SK-N-SH (cell line): ENCODE results near the gene GLG1. TPM values are rescaled to one million over a fixed set of nuclear protein-coding genes. Genes with fewer than 3 reads are reported as not detected.

Source experiments
- CTCF ChIA-PET: fragments of 300-600, 350-600 bp; formaldehyde crosslinking; extraction: SDS; loops from one replicate; lab custom pipeline; 2021; lab: Yijun Ruan, JAX
- POLR2A ChIA-PET: fragments of 350-600 bp; sonication (Branson Sonifier 250); formaldehyde crosslinking; extraction: SDS; loops from one replicate; lab custom pipeline; 2020; ENCODE audit warnings: antibody characterized with exemption, inconsistent platforms; lab: Yijun Ruan, JAX
- DNase-seq: peaks from one replicate; pipeline ENCODE4 v3.0.0; 2012
- H2AFZ ChIP-seq: fragments of 200-600 bp; sonication (generic); 2 replicates; pipeline ENCODE4 v1.8.1; 2016; ENCODE audit warnings: antibody characterized with exemption, mild to moderate bottlenecking, low read depth
- H3F3A ChIP-seq: fragments of 200-600 bp; sonication (generic); replicated peaks from 2 replicates; pipeline ENCODE3; 2016; ENCODE audit warnings: antibody characterized with exemption, mild to moderate bottlenecking; ENCODE audit not compliant: insufficient read depth
- H3K27ac ChIP-seq, 2 experiments: fragments of 200-500 bp in 1 of 2; fragments of 200-600 bp in 1 of 2; sonication (Bioruptor generic) in 1 of 2; sonication (generic), shearing (Covaris generic) in 1 of 2; 2 replicates each; pipeline versions ENCODE4 v1.5.1 to v1.6.1; 2014 to 2016; ENCODE audit warnings: low read depth in 2 of 2, inconsistent platforms in 1 of 2, low read length in 1 of 2, mild to moderate bottlenecking in 1 of 2, mixed read lengths in 1 of 2
- H3K27me3 ChIP-seq: fragments of 200-600 bp; sonication (generic), shearing (Covaris generic); 2 replicates; pipeline ENCODE4 v1.6.1; 2016; ENCODE audit warnings: mixed run types; ENCODE audit not compliant: insufficient read depth
- H3K36me3 ChIP-seq, 2 experiments: fragments of 200-500 bp in 1 of 2; fragments of 200-600 bp in 1 of 2; sonication (Bioruptor generic) in 1 of 2; sonication (generic) in 1 of 2; replicated peaks in 1 of 2; 2 replicates each; pipeline versions ENCODE3 to v1.5.1; 2014 to 2016; ENCODE audit warnings: low read length in 1 of 2, mild to moderate bottlenecking in 1 of 2; ENCODE audit not compliant: insufficient read depth in 2 of 2, control insufficient read depth in 1 of 2
- H3K4me1 ChIP-seq, 2 experiments: fragments of 200-500 bp in 1 of 2; fragments of 200-600 bp in 1 of 2; sonication (Bioruptor generic) in 1 of 2; sonication (generic), shearing (Covaris generic) in 1 of 2; 2 replicates each; pipeline versions ENCODE4 v1.5.1 to v1.6.1; 2014 to 2016; ENCODE audit warnings: low read depth in 1 of 2, low read length in 1 of 2, mixed run types in 1 of 2; ENCODE audit not compliant: insufficient read depth in 2 of 2, control insufficient read depth in 1 of 2
- H3K4me2 ChIP-seq: fragments of 200-600 bp; sonication (generic), shearing (Covaris generic); 2 replicates; pipeline ENCODE4 v1.6.1; 2017; ENCODE audit warnings: mixed run types
- H3K4me3 ChIP-seq, 2 experiments: fragments of 200-500 bp in 1 of 2; fragments of 200-600 bp in 1 of 2; sonication (Bioruptor generic) in 1 of 2; sonication (generic), shearing (Covaris generic) in 1 of 2; 2 replicates each; pipeline versions ENCODE4 v1.5.1 to v1.8.1; 2014 to 2016; ENCODE audit warnings: low read depth in 2 of 2, inconsistent platforms in 1 of 2, low read length in 1 of 2, mild to moderate bottlenecking in 1 of 2, mixed read lengths in 1 of 2, moderate library complexity in 1 of 2
- H3K79me2 ChIP-seq: fragments of 200-600 bp; sonication (generic); 2 replicates; pipeline ENCODE4 v1.8.1; 2017; ENCODE audit warnings: mild to moderate bottlenecking; ENCODE audit not compliant: insufficient read depth
- H3K9ac ChIP-seq: fragments of 200-600 bp; sonication (generic); 2 replicates; pipeline ENCODE4 v1.6.1; 2017; ENCODE audit warnings: mixed run types
- H3K9me2 ChIP-seq: fragments of 200-600 bp; sonication (generic); 2 replicates; pipeline ENCODE4 v1.6.1; 2017; ENCODE audit warnings: mixed run types
- H3K9me3 ChIP-seq: fragments of 200-600 bp; sonication (generic); 2 replicates; pipeline ENCODE4 v1.6.1; 2017; ENCODE audit warnings: mixed run types, mild to moderate bottlenecking, moderate library complexity
- H4K20me1 ChIP-seq: fragments of 200-600 bp; sonication (generic); 2 replicates; pipeline ENCODE4 v1.6.1; 2017; ENCODE audit warnings: mild to moderate bottlenecking, mixed run types; ENCODE audit not compliant: insufficient read depth
- MXI1 ChIP-seq: IDR thresholded peaks from 2 replicates; pipeline ENCODE4 v1.6.1; 2012; ENCODE audit warnings: mild to moderate bottlenecking, low read depth, low read length, improper control_type of control experiment
- NFIC ChIP-seq: IDR thresholded peaks from 2 replicates; pipeline ENCODE4 v1.4.0; 2012; ENCODE audit warnings: borderline replicate concordance
- NRF1 ChIP-seq: IDR thresholded peaks from 2 replicates; pipeline ENCODE4 v1.6.1; 2012; ENCODE audit warnings: low read depth, mild to moderate bottlenecking, low read length
- RAD21 ChIP-seq: IDR thresholded peaks from 2 replicates; pipeline ENCODE4 v1.6.1; 2012; ENCODE audit warnings: mild to moderate bottlenecking, low read length
- RFX5 ChIP-seq: IDR thresholded peaks from 2 replicates; pipeline ENCODE4 v1.6.1; 2012; ENCODE audit warnings: mild to moderate bottlenecking, improper control_type of control experiment, low read length
- RXRA ChIP-seq: IDR thresholded peaks from 2 replicates; pipeline ENCODE4 v1.4.0; 2012; ENCODE audit warnings: low read depth, mild to moderate bottlenecking, borderline replicate concordance
- SIN3A ChIP-seq: IDR thresholded peaks from 2 replicates; pipeline ENCODE4 v1.6.1; 2012; ENCODE audit warnings: low read depth, mild to moderate bottlenecking, low read length, moderate library complexity, borderline replicate concordance
- TAF1 ChIP-seq: IDR thresholded peaks from 2 replicates; pipeline ENCODE4 v1.6.1; 2012; ENCODE audit warnings: low read depth, mild to moderate bottlenecking, low read length, moderate library complexity, borderline replicate concordance
- YY1 ChIP-seq: IDR thresholded peaks from 2 replicates; pipeline ENCODE4 v1.4.0; 2012; ENCODE audit warnings: low read depth, mild to moderate bottlenecking
- WGBS: methylation state at CpG from one replicate; pipeline ENCODE4 v1.1.6; 2017; ENCODE audit warnings: low lambda C conversion rate; 5-methylcytosine and 5-hydroxymethylcytosine counted together
- polyA plus RNA-seq, 3 experiments: library from polyadenylated mRNA; depleted of rRNA; stranded (reverse); fragments of >200 nt; gene quantifications; 2 replicates each; pipeline ENCODE4 v1.2.3, GENCODE V29; 2012
- TF ChIP-seq, protein P1 (sequence below): IDR thresholded peaks from 2 replicates; pipeline ENCODE4 v1.4.0; 2012; ENCODE audit warnings: low read depth
- TF ChIP-seq, protein P2 (sequence below): IDR thresholded peaks from 2 replicates; pipeline ENCODE4; 2012
- TF ChIP-seq, protein P3 (sequence below): IDR thresholded peaks from 2 replicates; pipeline ENCODE4 v1.6.1; 2012; ENCODE audit warnings: mild to moderate bottlenecking, low read depth, low read length, moderate library complexity

The GLG1 gene
- polyA plus RNA-seq, 1 of the 3 experiments (the other 2 are of a cell fraction), result 71.1 TPM

DNA sequence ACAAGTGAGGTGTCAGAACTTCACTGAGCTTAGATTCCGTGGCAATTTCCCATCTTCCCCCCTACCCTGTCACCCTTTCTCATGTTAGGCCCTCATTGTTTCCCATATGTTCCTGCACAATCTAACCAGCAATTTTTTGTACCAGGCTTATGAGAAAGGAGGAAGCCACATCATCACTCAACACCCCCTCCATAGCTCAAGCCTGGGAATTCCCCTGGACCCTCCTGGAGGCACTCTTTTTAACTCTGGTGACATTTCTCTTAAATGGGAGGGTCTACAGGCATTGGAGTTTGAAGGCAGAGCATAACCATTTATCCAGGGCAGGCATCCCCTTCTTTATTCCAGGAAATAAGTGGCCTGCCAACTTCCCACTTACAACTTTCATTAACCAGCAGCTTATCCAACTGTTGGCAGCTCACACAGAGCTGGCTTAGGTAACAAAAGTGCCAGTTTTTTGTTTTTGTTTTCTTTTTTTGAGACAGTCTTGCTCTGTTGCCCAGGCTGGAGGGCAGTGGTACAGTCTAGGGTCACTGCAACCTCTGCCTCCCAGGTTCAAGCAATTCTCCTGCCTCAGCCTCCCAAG lies 10.4 kb upstream of the GLG1 start:
- Histone ChIP-seq H2AFZ (no peak overlapping the region), H3K9me2 (no peaks in the 10 kb centered on the region), H3K4me3 (no peak overlapping the region), H3K79me2 (no peaks in the 10 kb centered on the region; the same call in 1 of the 2 replicates), H3K9ac (no peak overlapping the region), H3F3A (no peaks in the 10 kb centered on the region), H3K27me3 (no peaks in the 10 kb centered on the region), H3K4me2 (no peak overlapping the region), H4K20me1 (no peaks in the 10 kb centered on the region), H3K9me3 (no peaks in the 10 kb centered on the region), H3K36me3 (peaks cover 11 to 13% of the 10 kb centered on the region in 2 experiments), H3K27ac (no peak overlapping the region), H3K4me1 (no peaks in the 10 kb centered on the region; a peak in 1 of 4 replicates)
- CTCF ChIA-PET, result interaction anchor here (1.8 kb wide), 1 partner anchor 34 kb away, joined by 7 read pairs; no protein-coding TSS in a partner anchor
- DNase-seq, result no peak
- no peak for TF ChIP-seq NFIC
- no peak for TF ChIP-seq TAF1
- TF ChIP-seq RXRA, result no peak
- no peak for TF ChIP-seq RAD21
- no peak for TF ChIP-seq SIN3A
- POLR2A ChIA-PET, result interaction anchor here (0.6 to 2.5 kb wide), 2 partner anchors 10 to 369 kb away, joined by 5 to 12 read pairs; partner anchors contain the start of gene GLG1
- 92% methylated on average over 1 of the region's 1 CpG for WGBS

DNA sequence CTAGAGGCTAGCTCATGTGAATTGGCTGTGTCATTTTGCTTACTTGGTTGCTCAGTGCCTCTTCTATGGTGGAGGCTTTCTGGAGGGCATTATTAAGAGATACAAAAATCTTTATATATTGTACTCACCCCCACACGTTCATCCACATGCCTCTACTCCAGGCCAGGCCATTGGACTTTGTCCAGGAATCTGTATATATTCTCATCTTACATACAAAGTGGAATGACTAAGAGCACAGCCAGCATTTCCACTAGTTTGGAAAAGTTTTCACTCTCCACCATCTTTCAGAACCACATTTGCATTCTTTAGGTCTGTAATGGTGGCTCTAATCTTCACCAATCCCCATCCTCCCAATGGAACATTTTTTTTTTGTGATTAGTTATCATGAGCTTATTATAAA lies 4.8 kb upstream of the GLG1 start:
- Histone ChIP-seq H3K27ac (peak overlapping the region in 1 of 2 experiments; percentile 52; a peak in 2 of 4 replicates), H3F3A (peaks cover 5% of the 10 kb centered on the region), H2AFZ (no peak overlapping the region), H3K9me2 (no peaks in the 10 kb centered on the region), H3K36me3 (no peaks in the 10 kb centered on the region), H3K4me3 (no peak overlapping the region), H3K9me3 (no peaks in the 10 kb centered on the region), H3K4me1 (peaks cover 0 to 3% of the 10 kb centered on the region in 2 experiments; a peak in 2 of 4 replicates), H3K27me3 (no peaks in the 10 kb centered on the region), H3K4me2 (peak overlapping the region; percentile 25; the same call in 1 of the 2 replicates), H3K79me2 (peaks cover 1% of the 10 kb centered on the region), H4K20me1 (no peaks in the 10 kb centered on the region), H3K9ac (no peak overlapping the region)
- TF ChIP-seq MXI1 (no peak), YY1 (peak; percentile 46; the same call in 1 of the 2 replicates), NFIC (0 out of 2 replicates have a peak, but pooled peaks have one; percentile 18)
- TF ChIP-seq, protein P1, sequence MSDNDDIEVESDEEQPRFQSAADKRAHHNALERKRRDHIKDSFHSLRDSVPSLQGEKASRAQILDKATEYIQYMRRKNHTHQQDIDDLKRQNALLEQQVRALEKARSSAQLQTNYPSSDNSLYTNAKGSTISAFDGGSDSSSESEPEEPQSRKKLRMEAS, result 0 out of 2 replicates have a peak, but pooled peaks have one; percentile 32
- CTCF ChIA-PET, result interaction anchor here (0.5 to 1.0 kb wide), 2 partner anchors 92 to 180 kb away, joined by 3 to 4 read pairs; no protein-coding TSS in a partner anchor
- POLR2A ChIA-PET, result no interaction called here
- no peak for DNase-seq
- WGBS, result 19% methylated on average over 1 of the region's 1 CpG

DNA sequence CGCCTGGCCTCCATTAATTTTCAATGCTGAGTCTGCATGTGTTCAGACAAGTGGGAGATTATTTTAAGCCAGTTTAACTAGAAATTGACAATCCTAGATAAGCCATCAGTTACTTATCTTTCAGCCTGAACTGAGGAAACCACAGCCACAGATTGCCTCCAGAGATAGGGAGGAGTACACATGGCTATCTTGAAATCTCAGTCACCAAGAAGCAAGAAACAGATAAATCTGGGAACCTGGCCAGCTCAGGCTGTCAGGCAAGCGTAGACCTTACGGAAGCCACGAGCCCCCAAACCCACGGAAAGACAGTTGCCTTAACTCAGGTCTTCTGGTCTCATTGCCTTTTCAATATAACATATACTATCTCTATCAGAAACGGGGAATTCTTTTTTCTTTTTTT lies 2.0 kb upstream of the GLG1 start:
- 66% methylated on average over 6 of the region's 6 CpGs for WGBS
- Histone ChIP-seq H3F3A (peaks cover 9% of the 10 kb centered on the region), H3K36me3 (no peaks in the 10 kb centered on the region), H3K27ac (no peak overlapping the region), H3K9me2 (no peaks in the 10 kb centered on the region), H3K27me3 (no peaks in the 10 kb centered on the region), H3K4me2 (no peak overlapping the region), H2AFZ (no peak overlapping the region), H4K20me1 (peaks cover 18% of the 10 kb centered on the region), H3K4me3 (no peak overlapping the region), H3K79me2 (peaks cover 29% of the 10 kb centered on the region), H3K4me1 (peaks cover 0 to 5% of the 10 kb centered on the region in 2 experiments; a peak in 3 of 4 replicates), H3K9ac (no peak overlapping the region), H3K9me3 (no peaks in the 10 kb centered on the region)
- DNase-seq, result no peak
- CTCF ChIA-PET, result interaction anchor here (4.0 kb wide), 1 partner anchor 15 kb away, joined by 18 read pairs; no protein-coding TSS in a partner anchor
- POLR2A ChIA-PET, result interaction anchor here (2.1 kb wide), 1 partner anchor 8 kb away, joined by 12 read pairs; no protein-coding TSS in a partner anchor
- TF ChIP-seq MXI1 (no peak), NRF1 (no peak), RFX5 (no peak), RAD21 (no peak)
- TF ChIP-seq, protein P2, sequence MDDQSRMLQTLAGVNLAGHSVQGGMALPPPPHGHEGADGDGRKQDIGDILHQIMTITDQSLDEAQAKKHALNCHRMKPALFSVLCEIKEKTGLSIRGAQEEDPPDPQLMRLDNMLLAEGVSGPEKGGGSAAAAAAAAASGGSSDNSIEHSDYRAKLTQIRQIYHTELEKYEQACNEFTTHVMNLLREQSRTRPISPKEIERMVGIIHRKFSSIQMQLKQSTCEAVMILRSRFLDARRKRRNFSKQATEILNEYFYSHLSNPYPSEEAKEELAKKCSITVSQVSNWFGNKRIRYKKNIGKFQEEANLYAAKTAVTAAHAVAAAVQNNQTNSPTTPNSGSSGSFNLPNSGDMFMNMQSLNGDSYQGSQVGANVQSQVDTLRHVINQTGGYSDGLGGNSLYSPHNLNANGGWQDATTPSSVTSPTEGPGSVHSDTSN, result peak; percentile 73
- TF ChIP-seq, protein P1, result no peak
- TF ChIP-seq, protein P3, sequence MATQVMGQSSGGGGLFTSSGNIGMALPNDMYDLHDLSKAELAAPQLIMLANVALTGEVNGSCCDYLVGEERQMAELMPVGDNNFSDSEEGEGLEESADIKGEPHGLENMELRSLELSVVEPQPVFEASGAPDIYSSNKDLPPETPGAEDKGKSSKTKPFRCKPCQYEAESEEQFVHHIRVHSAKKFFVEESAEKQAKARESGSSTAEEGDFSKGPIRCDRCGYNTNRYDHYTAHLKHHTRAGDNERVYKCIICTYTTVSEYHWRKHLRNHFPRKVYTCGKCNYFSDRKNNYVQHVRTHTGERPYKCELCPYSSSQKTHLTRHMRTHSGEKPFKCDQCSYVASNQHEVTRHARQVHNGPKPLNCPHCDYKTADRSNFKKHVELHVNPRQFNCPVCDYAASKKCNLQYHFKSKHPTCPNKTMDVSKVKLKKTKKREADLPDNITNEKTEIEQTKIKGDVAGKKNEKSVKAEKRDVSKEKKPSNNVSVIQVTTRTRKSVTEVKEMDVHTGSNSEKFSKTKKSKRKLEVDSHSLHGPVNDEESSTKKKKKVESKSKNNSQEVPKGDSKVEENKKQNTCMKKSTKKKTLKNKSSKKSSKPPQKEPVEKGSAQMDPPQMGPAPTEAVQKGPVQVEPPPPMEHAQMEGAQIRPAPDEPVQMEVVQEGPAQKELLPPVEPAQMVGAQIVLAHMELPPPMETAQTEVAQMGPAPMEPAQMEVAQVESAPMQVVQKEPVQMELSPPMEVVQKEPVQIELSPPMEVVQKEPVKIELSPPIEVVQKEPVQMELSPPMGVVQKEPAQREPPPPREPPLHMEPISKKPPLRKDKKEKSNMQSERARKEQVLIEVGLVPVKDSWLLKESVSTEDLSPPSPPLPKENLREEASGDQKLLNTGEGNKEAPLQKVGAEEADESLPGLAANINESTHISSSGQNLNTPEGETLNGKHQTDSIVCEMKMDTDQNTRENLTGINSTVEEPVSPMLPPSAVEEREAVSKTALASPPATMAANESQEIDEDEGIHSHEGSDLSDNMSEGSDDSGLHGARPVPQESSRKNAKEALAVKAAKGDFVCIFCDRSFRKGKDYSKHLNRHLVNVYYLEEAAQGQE, result no peak
